Kasumi-1 (cell line): Measurements from ENCODE around the gene TTC33.
"Not testable (repeated sequence)": the region's sequence is repeated elsewhere in the genome, so short reads cannot be mapped to it uniquely, and the experiment has no call there.

ENCODE experiments used
- DNase-seq, 2 experiments: peaks; one replicate each; lab custom pipeline; 2025; lab: John Stamatoyannopoulos, UW

The TTC33 gene

GRCh38 chr5:40569546-40570270, 186.1 kb downstream of the TTC33 start:
- no peak for DNase-seq

GRCh38 chr5:40568548-40568947, 187.2 kb downstream of the TTC33 start:
- DNase-seq = no peak

- not testable (repeated sequence) for DNase-seq
Observed at GRCh38 chr5:40563173-40563572, 192.6 kb downstream of the TTC33 start.

- no peak for DNase-seq
Observed at GRCh38 chr5:40560474-40561110, 195.2 kb downstream of the TTC33 start.

- no peak for DNase-seq
Observed at GRCh38 chr5:40559306-40559705, 196.5 kb downstream of the TTC33 start.

GRCh38 chr5:40557501-40557900, 198.3 kb downstream of the TTC33 start:
- DNase-seq = no peak

GRCh38 chr5:40556811-40557210, 198.9 kb downstream of the TTC33 start:
- no peak for DNase-seq

GRCh38 chr5:40555886-40556285, 199.9 kb downstream of the TTC33 start:
- DNase-seq = no peak

- DNase-seq = no peak
Observed at GRCh38 chr5:40554813-40555212, 200.9 kb downstream of the TTC33 start.

- DNase-seq = no peak
Observed at GRCh38 chr5:40554054-40554453, 201.7 kb downstream of the TTC33 start.

- DNase-seq = no peak
Observed at GRCh38 chr5:40552981-40553380, 202.8 kb downstream of the TTC33 start.

- no peak for DNase-seq
Observed at GRCh38 chr5:40551496-40552491, 204.0 kb downstream of the TTC33 start.

- DNase-seq = no peak
Observed at GRCh38 chr5:40550481-40550880, 205.3 kb downstream of the TTC33 start.

- DNase-seq = no peak
Observed at GRCh38 chr5:40549616-40550015, 206.1 kb downstream of the TTC33 start.

GRCh38 chr5:40547994-40548575, 207.7 kb downstream of the TTC33 start:
- no peak for DNase-seq

GRCh38 chr5:40547557-40547956, 208.2 kb downstream of the TTC33 start:
- no peak for DNase-seq

GRCh38 chr5:40540301-40540700, 215.5 kb downstream of the TTC33 start:
- no peak for DNase-seq

- no peak for DNase-seq
Observed at GRCh38 chr5:40524677-40525076, 231.1 kb downstream of the TTC33 start.

GRCh38 chr5:40521925-40522324, 233.8 kb downstream of the TTC33 start:
- no peak for DNase-seq

GRCh38 chr5:40521108-40521785, 234.5 kb downstream of the TTC33 start:
- no peak for DNase-seq

- DNase-seq = no peak
Observed at GRCh38 chr5:40518485-40518917, 237.3 kb downstream of the TTC33 start.
